Stimulated activated CD4-positive, alpha-beta T cell treated with anti-CD3 and anti-CD28 coated beads, Interleukin-15, amount 100 ng/mL, for 24 hours (primary cell): ENCODE measurements around the gene PSMB8.
A peak's percentile ranks its signal among the peaks of the same experiment; 100 is the strongest.
"Not testable (repeated sequence)": the region's sequence is repeated elsewhere in the genome, so short reads cannot be mapped to it uniquely, and the experiment has no call there.

Experiments used
- DNase-seq: peaks from one replicate; pipeline ENCODE4 v3.0.0-alpha.2; 2020

The PSMB8 gene

GRCh38 chr6:32836873-32837272 lies 7.0 kb downstream of the PSMB8 start:
- no peak for DNase-seq

GRCh38 chr6:32835167-32835893 lies 8.5 kb downstream of the PSMB8 start:
- no peak for DNase-seq

- no peak for DNase-seq
Observed at GRCh38 chr6:32833664-32834063, 10.2 kb downstream of the PSMB8 start.

- no peak for DNase-seq
Observed at GRCh38 chr6:32832535-32832934, 11.3 kb downstream of the PSMB8 start.

GRCh38 chr6:32830936-32831335 lies 12.9 kb downstream of the PSMB8 start:
- DNase-seq, result no peak

- no peak for DNase-seq
Observed at GRCh38 chr6:32830017-32830416, 13.8 kb downstream of the PSMB8 start.

GRCh38 chr6:32829495-32829894 lies 14.4 kb downstream of the PSMB8 start:
- no peak for DNase-seq

GRCh38 chr6:32827025-32827424 lies 16.8 kb downstream of the PSMB8 start:
- no peak for DNase-seq

- DNase-seq, result no peak
Observed at GRCh38 chr6:32825966-32826365, 17.9 kb downstream of the PSMB8 start.

GRCh38 chr6:32819729-32820128 lies 24.1 kb downstream of the PSMB8 start:
- no peak for DNase-seq

GRCh38 chr6:32818867-32819266 lies 25.0 kb downstream of the PSMB8 start:
- DNase-seq, result no peak

- no peak for DNase-seq
Observed at GRCh38 chr6:32816746-32817204, 27.1 kb downstream of the PSMB8 start, which contains the start of gene HLA-DOB. HLA-DOB (minus strand) TSS chr6:32817002; CDS start chr6:32816951, 51 bp downstream.

- no peak for DNase-seq
Observed at GRCh38 chr6:32815996-32816395, 27.9 kb downstream of the PSMB8 start.

GRCh38 chr6:32815115-32815514 lies 28.7 kb downstream of the PSMB8 start:
- DNase-seq, result no peak

GRCh38 chr6:32814145-32814544 lies 29.7 kb downstream of the PSMB8 start:
- no peak for DNase-seq

GRCh38 chr6:32809171-32809570 lies 34.7 kb downstream of the PSMB8 start:
- DNase-seq, result no peak

- DNase-seq, result no peak
Observed at GRCh38 chr6:32807020-32807580, 36.7 kb downstream of the PSMB8 start.

- DNase-seq, result not testable (repeated sequence)
Observed at GRCh38 chr6:32805404-32805803, 38.4 kb downstream of the PSMB8 start.

- DNase-seq, result no peak
Observed at GRCh38 chr6:32803416-32803815, 40.4 kb downstream of the PSMB8 start.

GRCh38 chr6:32799740-32800139 lies 44.1 kb downstream of the PSMB8 start:
- DNase-seq, result no peak

GRCh38 chr6:32799168-32799567 lies 44.7 kb downstream of the PSMB8 start:
- DNase-seq, result no peak

- DNase-seq, result peak; percentile 83
Observed at GRCh38 chr6:32796848-32797776, 46.7 kb downstream of the PSMB8 start.

- no peak for DNase-seq
Observed at GRCh38 chr6:32794510-32794909, 49.3 kb downstream of the PSMB8 start.
